Measurements from ENCODE around the gene PRR35. TPM values are rescaled to one million over a fixed set of nuclear protein-coding genes. Genes with fewer than 3 reads are reported as not detected.
A peak's percentile ranks its signal among the peaks of the same experiment; 100 is the strongest.

The PRR35 gene
- total RNA-seq, 2 experiments from 2014 or later: not detected

DNA sequence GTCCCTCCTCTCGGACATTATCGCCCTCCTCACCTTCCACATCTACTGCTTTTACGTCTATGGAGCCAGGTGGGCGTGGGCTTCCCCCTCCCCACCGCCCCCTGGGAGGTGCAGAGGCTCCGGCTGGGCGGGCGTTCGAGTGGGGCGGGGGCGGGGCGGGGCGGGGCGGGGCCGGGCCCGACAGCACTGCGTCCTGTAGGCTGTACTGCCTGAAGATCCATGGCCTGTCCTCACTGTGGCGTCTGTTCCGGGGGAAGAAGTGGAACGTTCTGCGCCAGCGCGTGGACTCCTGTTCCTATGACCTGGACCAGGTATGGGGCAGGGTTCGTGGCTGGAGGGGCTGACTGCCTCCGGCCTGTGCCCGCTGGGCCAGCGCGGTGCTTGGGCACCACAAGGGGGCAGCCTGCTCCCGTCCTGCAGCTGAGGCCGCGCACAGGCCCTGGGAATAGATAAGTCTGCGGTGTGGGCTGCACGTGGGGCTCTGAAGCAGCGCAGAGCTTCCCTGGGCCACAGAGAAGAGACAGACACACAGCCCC is 18.7 kb downstream of the PRR35 start:
- ATAC-seq (peak; percentile 96), DNase-seq (peak; percentile 81)
- Mint-ChIP-seq H3K27ac (no peak overlapping the region), H3K36me3 (ENCODE audit: low read depth) (no peaks in the 10 kb centered on the region), H3K4me3 (no peak overlapping the region), H3K4me1 (ENCODE audit: low read depth) (peaks cover 3% of the 10 kb centered on the region), H3K9me3 (no peaks in the 10 kb centered on the region), H3K27me3 (no peaks in the 10 kb centered on the region)
- ChIA-PET POLR2A (interaction anchor here (1.5 to 2.0 kb wide), 2 partner anchors 10 to 58 kb away, joined by 4 to 8 read pairs; partner anchors contain the start of gene METTL26), CTCF (interaction anchor here (0.7 to 1.5 kb wide), 3 partner anchors 19 to 31 kb away, joined by 3 to 6 read pairs (median 4); no protein-coding TSS in a partner anchor)
- intact Hi-C loops (cut with micrococcal nuclease): no loop called here
- TF ChIP-seq, protein P1, sequence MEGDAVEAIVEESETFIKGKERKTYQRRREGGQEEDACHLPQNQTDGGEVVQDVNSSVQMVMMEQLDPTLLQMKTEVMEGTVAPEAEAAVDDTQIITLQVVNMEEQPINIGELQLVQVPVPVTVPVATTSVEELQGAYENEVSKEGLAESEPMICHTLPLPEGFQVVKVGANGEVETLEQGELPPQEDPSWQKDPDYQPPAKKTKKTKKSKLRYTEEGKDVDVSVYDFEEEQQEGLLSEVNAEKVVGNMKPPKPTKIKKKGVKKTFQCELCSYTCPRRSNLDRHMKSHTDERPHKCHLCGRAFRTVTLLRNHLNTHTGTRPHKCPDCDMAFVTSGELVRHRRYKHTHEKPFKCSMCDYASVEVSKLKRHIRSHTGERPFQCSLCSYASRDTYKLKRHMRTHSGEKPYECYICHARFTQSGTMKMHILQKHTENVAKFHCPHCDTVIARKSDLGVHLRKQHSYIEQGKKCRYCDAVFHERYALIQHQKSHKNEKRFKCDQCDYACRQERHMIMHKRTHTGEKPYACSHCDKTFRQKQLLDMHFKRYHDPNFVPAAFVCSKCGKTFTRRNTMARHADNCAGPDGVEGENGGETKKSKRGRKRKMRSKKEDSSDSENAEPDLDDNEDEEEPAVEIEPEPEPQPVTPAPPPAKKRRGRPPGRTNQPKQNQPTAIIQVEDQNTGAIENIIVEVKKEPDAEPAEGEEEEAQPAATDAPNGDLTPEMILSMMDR (IDR thresholded peaks at IDR 0.05): peak; percentile 76

GRCh38 chr16:580141-580945 is 20.1 kb downstream of the PRR35 start:
- TF ChIP-seq, protein P1 (IDR thresholded peaks at IDR 0.05): no peak
- H3K4me3 Mint-ChIP-seq: no peak overlapping the region
- no peak for DNase-seq
- peaks cover 3% of the 10 kb centered on the region for H3K4me1 Mint-ChIP-seq (ENCODE audit: low read depth)
- ChIA-PET CTCF (interaction anchor here (1.5 kb wide), 1 partner anchor 17 kb away, joined by 4 read pairs; no protein-coding TSS in a partner anchor), POLR2A (interaction anchor here (2.0 kb wide), 1 partner anchor 8 kb away, joined by 8 read pairs; no protein-coding TSS in a partner anchor)
- ATAC-seq: no peak
- no peak overlapping the region for H3K27ac Mint-ChIP-seq
- no peaks in the 10 kb centered on the region for H3K27me3 Mint-ChIP-seq
- no peaks in the 10 kb centered on the region for H3K36me3 Mint-ChIP-seq (ENCODE audit: low read depth)
- no peaks in the 10 kb centered on the region for H3K9me3 Mint-ChIP-seq
- intact Hi-C loops (cut with micrococcal nuclease): loop anchor here (10.0 kb wide), 1 partner anchor 84 kb away; the partner anchor contains the start of gene RHOT2

DNA sequence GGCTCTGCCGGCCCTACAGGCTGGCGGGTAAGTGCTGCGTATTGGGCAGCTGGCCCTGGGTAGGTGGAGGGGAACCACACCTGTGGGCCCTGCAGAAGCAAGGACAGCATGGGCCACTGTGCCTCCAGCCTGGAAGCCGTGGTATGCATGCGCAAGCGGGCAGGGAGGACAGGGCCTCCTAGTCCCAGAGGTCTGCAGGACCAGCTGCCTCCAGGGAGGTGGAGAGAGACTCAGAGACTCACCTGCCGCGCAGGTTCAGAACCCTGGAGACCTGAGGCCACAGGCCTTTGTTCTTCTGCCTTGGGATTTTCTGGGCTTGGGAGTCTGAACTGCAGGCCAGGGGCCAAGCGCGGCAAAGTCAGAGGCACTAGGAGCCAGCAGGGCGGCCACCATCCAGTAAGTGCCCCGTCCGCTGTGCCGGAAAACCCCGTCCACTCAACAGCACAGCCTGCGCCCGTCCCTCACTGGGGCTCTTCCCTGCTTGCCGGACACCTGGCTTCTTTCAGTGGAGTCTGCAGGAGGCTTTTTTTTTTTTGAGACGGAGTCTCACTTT is 20.8 kb downstream of the PRR35 start:
- ChIA-PET POLR2A (interaction anchor here (0.9 kb wide), 1 partner anchor 30 kb away, joined by 3 read pairs; no protein-coding TSS in a partner anchor), CTCF (no interaction called here)
- H3K36me3 Mint-ChIP-seq (ENCODE audit: low read depth): no peaks in the 10 kb centered on the region
- no peaks in the 10 kb centered on the region for H3K9me3 Mint-ChIP-seq
- TF ChIP-seq, protein P1 (IDR thresholded peaks at IDR 0.05): no peak
- H3K27ac Mint-ChIP-seq: no peak overlapping the region
- H3K27me3 Mint-ChIP-seq: no peaks in the 10 kb centered on the region
- DNase-seq: no peak
- intact Hi-C loops (cut with micrococcal nuclease): loop anchor here (10.0 kb wide), 1 partner anchor 84 kb away; the partner anchor contains the start of gene RHOT2
- H3K4me3 Mint-ChIP-seq: no peak overlapping the region
- ATAC-seq: no peak
- H3K4me1 Mint-ChIP-seq (ENCODE audit: low read depth): peaks cover 3% of the 10 kb centered on the region

GRCh38 chr16:582218-582613 is 22.0 kb downstream of the PRR35 start:
- ATAC-seq (no peak), DNase-seq (no peak)
- Mint-ChIP-seq H3K4me1 (ENCODE audit: low read depth) (peaks cover 3% of the 10 kb centered on the region), H3K27ac (no peak overlapping the region), H3K4me3 (no peak overlapping the region), H3K36me3 (ENCODE audit: low read depth) (peaks cover under 1% of the 10 kb centered on the region), H3K27me3 (no peaks in the 10 kb centered on the region), H3K9me3 (no peaks in the 10 kb centered on the region)
- ChIA-PET CTCF (no interaction called here), POLR2A (interaction anchor here (0.6 to 1.4 kb wide), 2 partner anchors 42 to 60 kb away, joined by 3 read pairs; no protein-coding TSS in a partner anchor)
- intact Hi-C loops (cut with micrococcal nuclease): loop anchor here (10.0 kb wide), 1 partner anchor 83 kb away; the partner anchor contains the start of gene RHOT2
- TF ChIP-seq, protein P1 (IDR thresholded peaks at IDR 0.05): no peak

Data from activated CD8-positive, alpha-beta T cell treated with anti-CD3 and anti-CD28 coated beads for 36 hours (primary cell).